IPS-15b (cell line): Measurements from ENCODE around the gene WIPF2.
A peak's percentile ranks its signal among the peaks of the same experiment; 100 is the strongest.

Experiments used
- H3K27me3 ChIP-seq: one replicate; pipeline ENCODE4 v1.6.1; 2013; ENCODE audit warnings: low read length; ENCODE audit not compliant: control insufficient read depth, insufficient read depth
- H3K36me3 ChIP-seq: one replicate; pipeline ENCODE4 v1.6.1; 2013; ENCODE audit warnings: low read length; ENCODE audit not compliant: control insufficient read depth, insufficient read depth
- H3K4me1 ChIP-seq: one replicate; pipeline ENCODE4 v1.6.1; 2013; ENCODE audit warnings: mild to moderate bottlenecking, low read length; ENCODE audit not compliant: control insufficient read depth, insufficient read depth
- H3K4me3 ChIP-seq: one replicate; pipeline ENCODE4 v1.5.1; 2013; ENCODE audit warnings: low read depth, low read length
- H3K9ac ChIP-seq: one replicate; pipeline ENCODE4 v1.6.1; 2013; ENCODE audit warnings: low read depth, mild to moderate bottlenecking, low read length
- H3K9me3 ChIP-seq: one replicate; pipeline ENCODE4 v1.6.1; 2013; ENCODE audit warnings: mild to moderate bottlenecking, low read length; ENCODE audit not compliant: control insufficient read depth, insufficient read depth

The WIPF2 gene

DNA sequence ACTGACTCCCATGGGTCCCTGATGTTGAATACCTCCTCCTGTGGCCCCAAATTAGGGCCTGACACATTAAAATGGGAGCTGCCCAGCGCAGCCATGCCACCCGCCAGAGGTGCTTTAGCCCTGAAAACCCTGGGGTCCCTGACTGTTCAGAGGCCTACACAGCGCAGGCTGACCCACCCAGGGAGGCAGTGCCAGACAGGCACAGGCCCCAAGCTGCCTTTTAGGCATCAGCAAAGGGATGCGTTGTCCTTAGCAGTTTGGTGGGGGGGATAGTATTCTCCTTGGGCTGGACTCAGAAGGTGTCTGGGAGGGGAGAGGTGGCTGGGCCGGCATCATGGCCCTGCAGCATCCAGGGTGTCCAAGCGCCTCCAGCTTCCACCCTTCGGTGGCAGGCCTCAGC lies 40.4 kb upstream of the WIPF2 start:
- H3K9ac ChIP-seq: no peak overlapping the region
- H3K4me3 ChIP-seq: peak overlapping the region; percentile 39
- peaks cover 9% of the 10 kb centered on the region for H3K4me1 ChIP-seq

DNA sequence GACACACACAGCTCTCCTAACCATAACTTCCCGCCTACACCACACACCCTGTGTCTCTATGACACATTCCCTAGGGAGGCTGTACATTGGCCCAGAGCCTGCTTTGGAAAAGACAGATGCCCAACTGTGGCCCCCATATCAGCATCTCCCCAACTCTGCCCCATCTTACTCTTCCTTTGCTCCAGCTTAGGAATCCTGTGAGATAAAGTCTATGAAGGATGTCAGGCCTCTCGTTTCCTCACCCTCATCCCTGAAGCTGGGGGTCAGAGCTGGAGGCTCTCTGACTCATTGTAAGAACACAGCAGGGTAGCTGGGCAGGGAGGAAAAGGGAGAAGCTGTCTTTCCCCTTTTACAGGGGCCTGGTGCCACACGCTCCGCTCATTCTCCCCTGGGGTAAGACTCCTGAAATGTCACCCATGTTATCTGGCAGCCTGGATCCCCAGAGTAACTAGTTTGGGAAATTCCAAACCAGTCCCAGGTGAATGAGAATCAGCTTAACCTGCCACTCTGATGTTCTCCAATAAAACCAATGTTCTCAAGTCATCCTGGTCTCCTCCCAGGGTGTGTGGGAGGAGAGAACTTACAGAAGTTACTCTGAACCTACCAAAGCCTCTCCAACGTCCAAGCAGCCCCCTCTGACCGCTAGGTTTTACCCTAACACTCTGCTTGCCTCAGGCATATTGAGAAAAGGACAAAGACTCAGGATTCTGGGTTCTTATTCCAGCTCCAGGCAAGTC lies 39.0 kb upstream of the WIPF2 start:
- no peak overlapping the region for H3K4me3 ChIP-seq
- no peaks in the 10 kb centered on the region for H3K9me3 ChIP-seq
- peaks cover 9% of the 10 kb centered on the region for H3K4me1 ChIP-seq
- peaks cover 5% of the 10 kb centered on the region for H3K36me3 ChIP-seq
- H3K9ac ChIP-seq: no peak overlapping the region
- H3K27me3 ChIP-seq: no peaks in the 10 kb centered on the region

More for the DNA sequence above, 40.4 kb upstream of the WIPF2 start:
- H3K36me3 ChIP-seq: peaks cover 9% of the 10 kb centered on the region
- no peaks in the 10 kb centered on the region for H3K9me3 ChIP-seq
- H3K27me3 ChIP-seq: no peaks in the 10 kb centered on the region

DNA sequence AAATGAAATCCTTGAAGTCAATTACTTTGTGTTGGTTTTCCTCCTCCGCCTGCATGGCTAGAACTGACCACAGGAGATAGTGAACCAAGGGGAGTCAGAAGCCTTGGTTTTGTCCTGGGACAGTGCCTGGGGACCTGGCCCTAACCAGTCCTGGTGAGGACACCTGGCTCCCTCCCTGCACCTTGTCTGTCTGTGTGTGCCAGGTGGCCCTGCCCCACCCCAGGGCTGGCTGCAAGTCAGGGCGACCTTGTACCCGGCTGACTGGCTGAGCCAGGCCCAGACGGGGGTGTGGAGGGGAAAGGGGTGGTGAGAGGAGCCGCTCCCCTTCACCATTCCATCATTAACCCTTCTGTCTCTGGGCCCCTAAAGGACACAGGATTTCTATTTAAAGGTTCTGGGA lies 38.4 kb upstream of the WIPF2 start:
- Histone ChIP-seq H3K9me3 (no peaks in the 10 kb centered on the region), H3K36me3 (peaks cover 5% of the 10 kb centered on the region), H3K4me3 (no peak overlapping the region), H3K4me1 (peaks cover 9% of the 10 kb centered on the region), H3K27me3 (no peaks in the 10 kb centered on the region), H3K9ac (no peak overlapping the region)

DNA sequence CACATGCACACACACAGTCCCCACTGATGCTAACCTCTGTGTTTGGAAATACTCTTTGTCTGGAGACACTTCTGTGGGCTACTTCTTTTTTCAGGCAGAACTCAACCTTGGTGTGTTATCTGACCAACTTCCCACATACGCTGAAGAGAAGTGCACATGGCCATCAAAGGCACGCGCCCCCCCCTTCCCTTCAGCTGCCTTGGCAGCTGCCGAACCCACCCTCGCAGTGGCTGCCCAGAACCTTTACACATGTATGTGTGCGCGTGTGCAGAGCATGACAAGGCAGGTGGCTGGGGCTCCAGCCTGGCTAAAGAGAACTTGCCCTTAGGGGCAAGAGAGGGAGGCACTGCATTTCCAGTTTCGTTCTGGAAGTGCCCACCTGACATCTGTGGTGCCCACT lies 37.9 kb upstream of the WIPF2 start:
- Histone ChIP-seq H3K27me3 (no peaks in the 10 kb centered on the region), H3K9me3 (no peaks in the 10 kb centered on the region), H3K36me3 (peaks cover 5% of the 10 kb centered on the region), H3K4me1 (peaks cover 9% of the 10 kb centered on the region), H3K9ac (no peak overlapping the region), H3K4me3 (no peak overlapping the region)

DNA sequence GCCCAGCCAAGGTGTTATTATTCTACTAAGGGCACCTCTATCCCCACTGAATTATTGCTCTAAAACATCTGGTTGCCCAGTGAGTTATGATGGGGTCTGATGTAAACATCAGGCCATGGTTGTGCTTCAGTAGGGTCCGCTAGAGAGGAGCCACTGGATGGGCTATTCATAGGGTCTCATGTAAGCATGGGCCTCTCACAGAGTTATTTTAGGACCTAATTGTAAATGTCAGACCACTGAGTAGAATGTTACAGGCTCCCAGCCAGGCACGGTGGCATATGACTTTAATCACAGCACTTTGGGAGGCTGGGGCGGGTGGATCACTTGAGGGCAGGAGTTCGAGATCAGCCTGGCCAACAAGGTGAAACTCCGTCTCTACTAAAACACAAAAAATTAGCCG lies 36.5 kb upstream of the WIPF2 start:
- no peak overlapping the region for H3K4me3 ChIP-seq
- no peaks in the 10 kb centered on the region for H3K27me3 ChIP-seq
- H3K4me1 ChIP-seq: peaks cover 9% of the 10 kb centered on the region
- no peaks in the 10 kb centered on the region for H3K9me3 ChIP-seq
- H3K9ac ChIP-seq: no peak overlapping the region
- H3K36me3 ChIP-seq: no peaks in the 10 kb centered on the region

DNA sequence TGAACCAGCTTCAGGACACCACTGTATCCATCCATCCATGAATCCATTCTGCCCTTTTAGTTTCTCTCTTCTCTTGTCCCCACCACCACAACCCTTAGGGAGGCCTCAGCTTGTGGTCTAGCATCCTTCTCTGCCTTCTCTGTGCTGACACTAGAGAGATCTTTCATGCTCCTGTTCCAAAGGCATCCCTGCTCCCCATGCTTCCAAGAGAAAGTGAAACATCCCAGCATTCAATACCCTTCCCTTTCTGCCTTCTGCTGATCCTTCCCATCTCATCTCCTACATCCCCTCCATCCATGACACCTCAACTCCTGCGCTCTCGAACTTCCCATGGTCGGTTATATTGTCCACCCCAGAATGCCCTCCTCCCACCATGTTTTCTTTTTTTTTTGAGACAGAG lies 31.9 kb upstream of the WIPF2 start:
- H3K27me3 ChIP-seq: no peaks in the 10 kb centered on the region
- H3K9ac ChIP-seq: no peak overlapping the region
- no peak overlapping the region for H3K4me3 ChIP-seq
- H3K36me3 ChIP-seq: no peaks in the 10 kb centered on the region
- peaks cover 8% of the 10 kb centered on the region for H3K4me1 ChIP-seq
- no peaks in the 10 kb centered on the region for H3K9me3 ChIP-seq

DNA sequence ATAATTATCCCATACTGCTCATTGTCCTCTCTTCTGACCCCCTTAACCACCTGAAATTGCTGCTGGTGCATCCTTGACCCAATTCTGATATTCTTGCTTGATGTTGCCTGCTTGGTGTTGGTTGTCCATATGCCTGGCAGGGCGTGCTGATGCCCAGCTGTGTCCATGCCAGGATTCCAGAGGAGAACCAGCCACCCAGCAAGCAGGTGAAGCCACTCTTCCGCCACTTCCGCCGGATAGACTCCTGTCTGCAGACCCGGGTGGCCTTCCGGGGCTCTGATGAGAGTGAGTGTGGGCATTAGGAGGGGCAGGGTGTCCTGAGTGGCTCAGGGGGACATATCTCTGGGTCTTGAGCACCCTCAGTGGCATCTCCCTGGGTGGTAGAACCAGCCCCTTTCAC lies 30.4 kb upstream of the WIPF2 start:
- Histone ChIP-seq H3K27me3 (no peaks in the 10 kb centered on the region), H3K36me3 (peaks cover 8% of the 10 kb centered on the region), H3K4me3 (no peak overlapping the region), H3K4me1 (peaks cover 10% of the 10 kb centered on the region), H3K9ac (no peak overlapping the region), H3K9me3 (no peaks in the 10 kb centered on the region)

DNA sequence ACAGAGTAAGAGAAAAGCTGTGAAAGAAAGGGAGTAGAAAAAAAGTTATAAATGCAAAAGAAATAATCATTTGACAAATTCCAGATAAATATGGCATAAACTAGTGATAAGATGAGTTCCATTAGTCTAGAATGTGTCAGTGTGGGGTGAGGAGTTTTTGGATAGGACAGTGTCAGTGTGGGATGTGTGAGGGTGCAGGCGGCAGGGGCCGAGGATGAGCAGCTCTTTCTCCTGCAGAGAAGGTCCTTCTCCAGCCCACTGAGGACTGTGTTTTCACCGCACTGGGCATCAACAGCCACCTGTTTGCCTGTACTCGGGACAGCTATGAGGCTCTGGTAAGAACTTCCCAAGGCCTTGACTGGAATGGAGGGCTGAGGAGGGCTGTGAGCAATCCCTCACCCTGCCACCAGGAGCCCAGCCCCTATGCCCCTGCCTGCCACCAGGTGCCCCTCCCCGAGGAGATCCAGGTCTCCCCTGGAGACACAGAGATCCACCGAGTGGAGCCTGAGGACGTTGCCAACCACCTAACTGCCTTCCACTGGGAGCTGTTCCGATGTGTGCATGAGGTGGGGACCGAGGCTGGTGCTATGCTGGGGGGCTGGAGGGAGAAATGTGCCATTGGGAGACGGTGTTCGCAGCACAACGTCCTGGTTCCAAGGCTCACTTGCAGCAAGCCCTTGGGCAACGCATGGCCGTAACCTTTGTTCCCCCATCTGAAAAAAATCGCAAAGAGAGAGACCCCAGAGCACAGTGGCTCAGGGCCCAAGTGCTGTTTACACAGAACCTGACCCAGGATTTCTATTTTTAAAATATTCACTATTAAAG lies 28.7 kb upstream of the WIPF2 start:
- no peak overlapping the region for H3K9ac ChIP-seq
- peak overlapping the region; percentile 70 for H3K4me3 ChIP-seq
- H3K27me3 ChIP-seq: no peaks in the 10 kb centered on the region
- H3K9me3 ChIP-seq: no peaks in the 10 kb centered on the region
- H3K4me1 ChIP-seq: peaks cover 18% of the 10 kb centered on the region
- peaks cover 9% of the 10 kb centered on the region for H3K36me3 ChIP-seq

DNA sequence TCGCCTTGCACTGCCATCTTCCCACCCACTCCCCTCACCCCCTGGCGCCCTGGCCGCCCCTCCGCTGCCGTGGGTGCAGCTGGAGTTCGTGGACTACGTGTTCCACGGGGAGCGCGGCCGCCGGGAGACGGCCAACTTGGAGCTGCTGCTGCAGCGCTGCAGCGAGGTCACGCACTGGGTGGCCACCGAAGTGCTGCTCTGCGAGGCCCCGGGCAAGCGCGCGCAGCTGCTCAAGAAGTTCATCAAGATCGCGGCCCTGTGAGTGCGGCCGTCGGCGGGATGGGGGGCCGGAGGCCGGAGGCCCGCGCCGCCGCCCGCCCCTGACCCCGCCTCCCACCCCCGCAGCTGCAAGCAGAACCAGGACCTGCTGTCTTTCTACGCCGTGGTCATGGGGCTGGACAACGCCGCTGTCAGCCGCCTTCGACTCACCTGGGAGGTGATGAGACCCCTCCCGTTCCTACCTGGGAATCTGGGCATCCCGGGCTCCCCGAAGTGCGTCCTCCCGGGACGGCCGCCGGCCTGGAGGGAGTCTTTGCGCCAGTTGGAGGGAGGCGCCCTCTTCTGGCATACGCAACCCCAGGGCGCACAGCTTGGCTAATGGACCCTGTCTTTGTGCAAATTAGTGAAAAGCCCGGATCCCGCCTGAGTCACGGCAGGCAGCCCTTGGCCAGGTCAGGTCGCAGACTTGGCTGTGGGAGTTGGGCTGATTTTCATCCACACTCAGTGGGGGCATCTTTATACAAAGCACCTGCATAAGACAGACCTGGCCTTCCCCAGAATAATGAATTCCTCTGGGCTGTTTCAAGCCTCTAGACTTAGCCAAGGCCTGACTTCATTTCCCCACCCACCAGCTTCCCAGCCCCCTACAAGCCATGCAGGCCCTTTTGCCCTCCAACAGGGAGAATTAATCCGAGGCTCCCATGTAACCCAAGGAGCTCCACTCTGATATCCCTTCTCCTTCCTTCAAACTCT lies 27.6 kb upstream of the WIPF2 start:
- Histone ChIP-seq H3K36me3 (peaks cover 9% of the 10 kb centered on the region), H3K4me3 (peak overlapping the region; percentile 70), H3K4me1 (peaks cover 18% of the 10 kb centered on the region), H3K9ac (peak overlapping the region; percentile 60), H3K27me3 (no peaks in the 10 kb centered on the region), H3K9me3 (no peaks in the 10 kb centered on the region)

DNA sequence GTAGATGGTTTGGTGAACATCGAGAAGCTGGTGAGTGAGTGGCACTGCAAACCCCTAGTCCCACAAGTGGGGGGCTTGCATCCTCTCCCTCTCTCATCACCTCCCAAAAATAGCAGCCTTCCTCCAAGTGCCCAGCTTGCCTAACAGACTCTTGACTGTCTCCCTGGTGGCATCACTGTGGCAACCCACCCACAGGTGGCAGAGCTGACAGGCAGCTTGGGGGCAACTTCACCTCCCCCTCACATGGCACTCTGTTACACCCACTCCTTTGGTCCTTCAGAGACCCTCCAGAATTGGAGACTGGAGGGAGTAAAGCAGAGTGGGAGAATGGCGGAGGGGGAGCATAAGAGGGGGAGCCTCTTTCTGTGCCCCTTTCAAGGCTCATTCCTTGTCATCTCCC lies 26.1 kb upstream of the WIPF2 start:
- H3K9ac ChIP-seq: peak overlapping the region; percentile 9
- peaks cover 9% of the 10 kb centered on the region for H3K36me3 ChIP-seq
- no peaks in the 10 kb centered on the region for H3K27me3 ChIP-seq
- H3K4me3 ChIP-seq: no peak overlapping the region
- no peaks in the 10 kb centered on the region for H3K9me3 ChIP-seq
- H3K4me1 ChIP-seq: peaks cover 18% of the 10 kb centered on the region

DNA sequence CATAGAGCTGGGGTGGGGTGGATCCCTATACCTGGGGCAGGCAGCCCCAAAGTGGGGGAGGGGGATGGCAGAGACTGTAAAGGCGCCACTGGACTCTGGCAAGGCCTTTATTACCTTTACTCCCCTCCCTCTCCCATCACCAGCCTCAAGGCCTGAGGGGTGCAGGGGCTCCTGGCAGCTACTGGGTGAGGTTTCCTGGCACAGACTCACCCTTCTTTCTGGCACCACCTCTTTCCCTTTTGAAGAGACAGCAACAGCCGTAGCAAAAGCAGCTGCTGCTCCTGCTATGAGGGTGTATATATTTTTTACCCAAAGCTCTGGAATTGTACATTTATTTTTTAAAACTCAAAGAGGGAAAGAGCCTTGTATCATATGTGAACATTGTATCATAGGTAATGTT lies 24.3 kb upstream of the WIPF2 start:
- no peaks in the 10 kb centered on the region for H3K27me3 ChIP-seq
- peaks cover 18% of the 10 kb centered on the region for H3K4me1 ChIP-seq
- peaks cover 9% of the 10 kb centered on the region for H3K36me3 ChIP-seq
- H3K4me3 ChIP-seq: no peak overlapping the region
- H3K9me3 ChIP-seq: no peaks in the 10 kb centered on the region
- H3K9ac ChIP-seq: no peak overlapping the region
